Stimulated activated CD8-positive, alpha-beta memory T cell treated with anti-CD3 and anti-CD28 coated beads, Interleukin-2, amount 100 ng/mL, for 1 hour (primary cell): ENCODE data around the gene GALNT1.

Source experiments
- DNase-seq, 2 donors: peaks; one replicate each; pipeline ENCODE4 v3.0.0-alpha.2; 2020; ENCODE audit warnings: low read depth in 2 of 2

Gene GALNT1

DNA sequence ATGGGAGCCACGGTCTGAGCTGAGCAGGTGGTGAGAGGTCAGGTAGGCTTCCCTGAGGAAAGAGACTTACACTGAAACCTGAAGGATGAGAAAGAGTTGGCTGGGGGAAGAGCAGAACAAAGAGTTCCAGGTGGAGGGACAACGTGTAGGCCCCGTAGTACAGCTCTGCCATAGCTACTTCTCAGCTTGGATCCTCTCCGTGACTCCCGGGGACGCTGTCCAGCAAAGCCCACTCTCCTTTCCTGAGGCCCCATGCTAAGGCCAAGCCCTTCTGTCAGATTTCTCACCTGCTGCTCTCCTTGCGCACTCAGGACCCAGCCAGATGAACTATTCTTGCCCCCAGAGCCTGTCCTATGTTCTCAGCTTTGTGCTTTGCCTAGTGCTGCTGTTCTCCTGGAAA is 173.8 kb downstream of the GALNT1 start:
- no peak for DNase-seq

DNA sequence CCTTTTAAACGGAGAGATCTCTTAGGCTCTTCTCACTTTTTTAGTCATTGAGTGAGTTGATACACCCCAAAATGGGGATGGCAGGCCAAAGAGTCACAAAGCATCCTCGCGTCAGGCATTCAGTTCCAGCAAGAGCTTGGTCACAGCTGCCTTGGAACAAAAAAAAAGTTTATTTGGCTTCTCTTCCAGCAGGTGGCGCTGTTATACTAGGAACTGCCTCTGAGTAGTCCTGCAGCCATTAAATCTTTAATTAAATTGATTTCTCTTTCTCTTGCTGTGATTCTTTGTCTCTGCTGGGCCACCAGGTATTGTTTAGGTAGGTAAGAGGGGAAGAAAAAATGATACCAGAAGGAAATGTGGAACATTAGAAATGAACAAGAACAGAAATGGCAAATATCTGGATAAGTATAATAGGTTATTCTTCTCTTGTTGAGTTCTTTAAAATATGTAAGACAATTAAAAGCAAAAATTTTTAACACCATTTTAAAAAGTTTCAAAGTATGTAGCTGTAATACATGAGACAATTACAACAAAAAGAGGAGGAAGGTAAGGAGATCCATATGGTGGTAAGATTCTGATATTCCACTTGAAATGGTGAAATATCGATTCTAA is 175.1 kb downstream of the GALNT1 start:
- DNase-seq, result peak; percentile 4 to 24
